Measurements from ENCODE around the gene WNK1. TPM values are rescaled to one million over a fixed set of nuclear protein-coding genes. Genes with fewer than 3 reads are reported as not detected.

Gene WNK1
- polyA plus RNA-seq, 2 of the 4 experiments (the other 2 are of a cell fraction), result 88.4 to 98.0 TPM

GRCh38 chr12:958588-959123 lies 206.3 kb downstream of the WNK1 start:
- Histone ChIP-seq H3K27ac (no peak overlapping the region), H3K4me1 (peaks cover 3% of the 10 kb centered on the region; the same call in 1 of the 3 replicates), H3K4me2 (no peak overlapping the region), H3K4me3 (no peak overlapping the region), H3K9me3 (no peaks in the 10 kb centered on the region)
- TF ChIP-seq CHD2 (IDR thresholded peaks at IDR 0.05; ENCODE audit: low read length, partially characterized antibody) (no peak), RFX5 (IDR thresholded peaks at IDR 0.05) (no peak), RARB (CRISPR knock-in tag; IDR thresholded peaks at IDR 0.05) (no peak), HOXB13 (CRISPR knock-in tag; IDR thresholded peaks at IDR 0.05; ENCODE audit: low read depth) (no peak)
- ChIA-PET CTCF (interaction anchor here (1.5 to 3.0 kb wide), 2 partner anchors 9 to 12 kb away, joined by 4 to 21 read pairs; partner anchors contain the start of gene RAD52), POLR2A (interaction anchor here (0.6 kb wide), 1 partner anchor 143 kb away, joined by 5 read pairs; no protein-coding TSS in a partner anchor)
- WGBS (ENCODE audit: missing lambda C conversion rate), result 62% methylated on average over 7 of the region's 8 CpGs
- no peak for ATAC-seq
- FAIRE-seq, result no peak
- no peak for DNase-seq (ENCODE audit: low read depth in 1 of 2, low spot score in 1 of 2)

Small RNA genes lying within 50 kb of the gene (small RNA-seq; reads per million reads assigned to genes)
- 0 to 5.2 (median 2.6) reads per million in 6 experiments for gene RNU4ATAC16P

Other genes with a start within 250 kb of the WNK1 start
- 1.2 and 1.7 TPM in 2 replicates for gene NINJ2, start 89.1 kb upstream of the WNK1 start, polyA plus RNA-seq (2011; rRNA removed)
- gene NINJ2, start 89.1 kb upstream of the WNK1 start, polyA plus RNA-seq (2017; fragmentation: RNase III; extraction: RNeasy Plus Mini Kit Qiagen cat#74134 plus additional on column Dnase treatment), result 0.67 to 0.76 TPM (median 0.70 TPM) in 3 replicates
- 23.6 and 29.6 TPM in 2 replicates for gene RAD52, start 197.1 kb downstream of the WNK1 start, polyA plus RNA-seq (2011; rRNA removed)
- gene RAD52, start 197.1 kb downstream of the WNK1 start, polyA plus RNA-seq (2017; fragmentation: RNase III; extraction: RNeasy Plus Mini Kit Qiagen cat#74134 plus additional on column Dnase treatment), result 11.6 to 12.9 TPM (median 12.9 TPM) in 3 replicates
- gene ERC1, start 238.6 kb downstream of the WNK1 start, polyA plus RNA-seq (2011; rRNA removed), result 20.9 and 23.6 TPM in 2 replicates
- 12.6 to 14.2 TPM (median 13.6 TPM) in 3 replicates for gene ERC1, start 238.6 kb downstream of the WNK1 start, polyA plus RNA-seq (2017; fragmentation: RNase III; extraction: RNeasy Plus Mini Kit Qiagen cat#74134 plus additional on column Dnase treatment)

Measured in A549 (cell line).